Measurements from ENCODE around the gene C4orf17.

DNA sequence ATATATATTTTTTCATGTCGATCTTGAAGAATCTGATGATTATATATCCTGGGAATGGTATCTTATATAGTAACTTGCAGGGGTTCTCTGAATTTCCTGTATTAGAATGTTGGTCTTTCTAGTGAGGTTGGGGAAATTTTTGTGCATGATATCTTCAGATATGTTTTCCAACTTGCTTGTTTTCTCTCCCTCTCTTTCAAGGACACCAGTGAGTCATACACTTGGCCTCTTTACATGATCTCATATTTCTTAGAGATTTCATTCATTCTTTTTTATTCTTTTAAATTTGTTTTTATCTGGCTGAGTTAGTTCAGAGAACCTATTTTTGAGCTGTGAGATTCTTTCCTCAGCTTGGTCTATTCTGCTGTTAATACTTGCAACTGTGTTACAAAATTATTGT, 27.2 kb upstream of the C4orf17 start:
- TF ChIP-seq TCF4 (CRISPR knock-in tag; IDR thresholded peaks at IDR 0.05; ENCODE audit: borderline replicate concordance) (no peak), ARNTL (CRISPR knock-in tag; IDR thresholded peaks at IDR 0.05; ENCODE audit: borderline replicate concordance, low read depth) (no peak), SNAI2 (CRISPR knock-in tag; IDR thresholded peaks at IDR 0.05) (no peak), CSDC2 (CRISPR knock-in tag; IDR thresholded peaks at IDR 0.05) (no peak)
- TF ChIP-seq, protein P1, sequence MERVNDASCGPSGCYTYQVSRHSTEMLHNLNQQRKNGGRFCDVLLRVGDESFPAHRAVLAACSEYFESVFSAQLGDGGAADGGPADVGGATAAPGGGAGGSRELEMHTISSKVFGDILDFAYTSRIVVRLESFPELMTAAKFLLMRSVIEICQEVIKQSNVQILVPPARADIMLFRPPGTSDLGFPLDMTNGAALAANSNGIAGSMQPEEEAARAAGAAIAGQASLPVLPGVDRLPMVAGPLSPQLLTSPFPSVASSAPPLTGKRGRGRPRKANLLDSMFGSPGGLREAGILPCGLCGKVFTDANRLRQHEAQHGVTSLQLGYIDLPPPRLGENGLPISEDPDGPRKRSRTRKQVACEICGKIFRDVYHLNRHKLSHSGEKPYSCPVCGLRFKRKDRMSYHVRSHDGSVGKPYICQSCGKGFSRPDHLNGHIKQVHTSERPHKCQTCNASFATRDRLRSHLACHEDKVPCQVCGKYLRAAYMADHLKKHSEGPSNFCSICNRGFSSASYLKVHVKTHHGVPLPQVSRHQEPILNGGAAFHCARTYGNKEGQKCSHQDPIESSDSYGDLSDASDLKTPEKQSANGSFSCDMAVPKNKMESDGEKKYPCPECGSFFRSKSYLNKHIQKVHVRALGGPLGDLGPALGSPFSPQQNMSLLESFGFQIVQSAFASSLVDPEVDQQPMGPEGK (CRISPR knock-in tag; IDR thresholded peaks at IDR 0.05; ENCODE audit: borderline replicate concordance), result no peak
